Mesodermal cell (in vitro differentiated cells): Measurements from ENCODE around the gene SNRPD1.
"Not testable (repeated sequence)": the region's sequence is repeated elsewhere in the genome, so short reads cannot be mapped to it uniquely, and the experiment has no call there.

Experiments used
- H3K27ac ChIP-seq: 2 replicates; pipeline ENCODE4 v1.7.0; 2013; ENCODE audit warnings: mild to moderate bottlenecking, low read depth, low read length, moderate library complexity; ENCODE audit not compliant: severe bottlenecking
- H3K36me3 ChIP-seq: 2 replicates; pipeline ENCODE4 v1.7.1; 2013; ENCODE audit warnings: mild to moderate bottlenecking, low read length, moderate library complexity; ENCODE audit not compliant: control insufficient read depth, insufficient read depth
- H3K4me1 ChIP-seq: one replicate; pipeline ENCODE4 v1.7.1; 2013; ENCODE audit warnings: mild to moderate bottlenecking, low read length; ENCODE audit not compliant: insufficient read depth, control insufficient read depth, poor library complexity, severe bottlenecking
- H3K4me3 ChIP-seq: 2 replicates; pipeline ENCODE4 v1.7.0; 2013; ENCODE audit warnings: low read length, control low read depth, mild to moderate bottlenecking; ENCODE audit not compliant: insufficient read depth, poor library complexity, severe bottlenecking; ENCODE audit errors: extremely low read depth
- H3K9me3 ChIP-seq: 2 replicates; pipeline ENCODE4 v1.7.1; 2013; ENCODE audit warnings: mild to moderate bottlenecking, low read length, moderate library complexity; ENCODE audit not compliant: control insufficient read depth
- WGBS, 2 experiments: methylation state at CpG; one replicate each; pipeline ENCODE4 v1.1.5; 2013; ENCODE audit warnings: missing lambda C conversion rate in 2 of 2; ENCODE audit not compliant: insufficient coverage in 2 of 2; 5-methylcytosine and 5-hydroxymethylcytosine counted together

Gene SNRPD1

DNA sequence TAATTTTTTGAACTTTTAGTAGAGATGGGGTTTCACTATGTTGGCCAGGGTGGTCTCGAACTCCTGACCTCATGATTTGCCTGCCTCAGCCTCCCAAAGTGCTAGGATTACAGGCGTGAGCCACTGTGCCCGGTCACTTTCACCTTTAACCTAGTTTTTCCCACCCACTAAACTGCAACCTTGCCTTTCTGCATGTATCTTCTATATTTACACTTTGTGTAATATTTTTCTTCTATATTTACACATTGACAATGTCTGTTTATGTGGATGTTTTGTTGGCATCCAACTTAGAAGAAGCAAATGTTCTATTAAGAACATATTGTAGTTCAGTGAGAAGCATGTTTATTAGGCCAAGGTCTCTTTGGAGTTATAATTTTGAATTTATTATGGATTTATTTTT lies 26.7 kb downstream of the SNRPD1 start:
- Histone ChIP-seq H3K27ac (no peak overlapping the region), H3K4me3 (no peak overlapping the region), H3K4me1 (no peaks in the 10 kb centered on the region), H3K9me3 (no peaks in the 10 kb centered on the region), H3K36me3 (peaks cover 10% of the 10 kb centered on the region)
- WGBS, 2 experiments, result 75 to 93% methylated on average over 1 to 3 of the region's 3 CpGs

DNA sequence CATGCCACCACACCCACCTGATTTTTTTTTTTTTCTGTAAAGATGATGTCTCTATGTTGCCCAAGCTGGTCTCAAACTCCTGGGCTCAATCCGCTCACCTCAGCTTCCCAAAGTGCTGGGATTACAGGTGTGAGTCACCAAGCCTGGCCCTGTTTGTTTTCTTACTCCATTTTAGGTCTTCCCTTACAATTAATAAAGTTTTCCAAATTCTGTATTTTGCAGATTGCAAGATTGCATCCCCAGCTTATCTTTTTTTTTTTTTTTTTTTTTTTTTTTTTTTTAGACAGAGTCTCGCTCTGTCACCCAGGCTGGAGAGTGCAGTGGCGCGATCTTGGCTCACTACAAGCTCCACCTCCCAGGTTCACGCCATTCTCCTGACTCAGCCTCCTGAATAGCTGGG lies 28.3 kb downstream of the SNRPD1 start:
- not testable (repeated sequence) for H3K9me3 ChIP-seq, H3K4me1 ChIP-seq, H3K27ac ChIP-seq, H3K4me3 ChIP-seq, H3K36me3 ChIP-seq
- 98 to 100% methylated on average over 1 to 4 of the region's 5 CpGs for WGBS, 2 experiments

DNA sequence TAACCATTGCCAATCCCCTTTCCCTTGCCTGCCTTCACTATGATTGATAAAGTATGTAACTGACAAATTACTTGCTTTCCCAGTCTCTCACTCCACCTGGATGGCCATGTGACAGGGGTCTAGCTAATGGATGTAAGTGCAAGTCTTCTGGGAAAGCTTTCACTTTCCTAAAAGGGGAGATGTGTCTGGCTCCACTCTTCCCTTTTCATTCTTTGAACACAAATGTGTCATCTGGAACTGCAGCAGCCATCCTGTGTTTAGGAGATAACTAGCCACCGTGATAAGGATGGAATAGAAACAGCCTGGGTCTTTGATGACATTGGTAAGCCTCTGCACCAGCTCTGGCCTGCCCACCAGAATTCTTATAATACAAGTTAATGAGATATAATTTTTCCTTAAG lies 38.2 kb downstream of the SNRPD1 start:
- no peak overlapping the region for H3K4me3 ChIP-seq
- H3K36me3 ChIP-seq, result no peaks in the 10 kb centered on the region
- H3K27ac ChIP-seq, result no peak overlapping the region
- H3K4me1 ChIP-seq, result no peaks in the 10 kb centered on the region
- WGBS, 2 experiments, result no CpG with 5 or more reads among the region's 1 CpG
- no peaks in the 10 kb centered on the region for H3K9me3 ChIP-seq

DNA sequence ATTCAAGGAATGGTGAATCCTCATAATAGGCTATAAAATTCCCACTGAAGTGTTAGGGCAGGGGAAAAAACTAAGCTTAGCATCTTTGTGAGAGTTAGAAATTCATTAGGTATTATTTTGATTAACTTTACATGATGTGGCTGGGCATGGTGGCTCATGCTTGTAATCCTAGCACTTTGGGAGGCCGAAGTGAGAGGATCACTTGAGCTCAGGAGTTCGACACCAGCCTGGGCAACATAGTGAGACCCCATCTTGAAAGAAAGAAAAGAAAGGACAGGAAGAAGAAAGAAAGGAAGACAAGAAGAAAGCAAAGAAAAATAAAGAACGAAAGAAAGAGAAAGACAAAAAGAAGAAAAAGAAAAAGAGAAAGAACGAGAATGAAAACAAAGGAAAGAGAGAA lies 40.0 kb downstream of the SNRPD1 start:
- Histone ChIP-seq H3K9me3 (no peaks in the 10 kb centered on the region), H3K36me3 (no peaks in the 10 kb centered on the region), H3K27ac (no peak overlapping the region), H3K4me3 (no peak overlapping the region), H3K4me1 (no peaks in the 10 kb centered on the region)
- 92 to 95% methylated on average over 4 of the region's 4 CpGs for WGBS, 2 experiments

DNA sequence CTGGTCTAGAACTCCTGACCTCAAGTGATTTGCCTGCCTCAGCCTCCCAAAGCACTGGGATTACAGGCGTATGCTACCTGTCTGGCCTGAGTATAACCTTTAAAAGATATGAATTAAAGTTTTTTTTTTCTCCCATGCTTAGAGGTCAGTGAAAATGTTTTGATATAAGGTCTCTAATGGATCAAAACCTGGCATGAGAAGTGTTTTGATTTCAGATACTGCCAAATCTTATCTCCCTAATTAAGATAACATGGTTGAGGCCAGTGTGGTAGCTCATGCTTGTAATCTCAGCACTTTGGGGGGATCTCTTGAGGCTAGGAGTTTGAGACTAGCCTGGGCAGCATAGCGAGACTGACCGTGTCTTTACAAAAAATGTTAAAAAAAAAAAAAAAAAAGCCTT lies 41.2 kb downstream of the SNRPD1 start:
- WGBS, 2 experiments, result 100% methylated on average over 1 to 2 of the region's 3 CpGs
- Histone ChIP-seq H3K27ac (no peak overlapping the region), H3K9me3 (no peaks in the 10 kb centered on the region), H3K4me3 (no peak overlapping the region), H3K36me3 (no peaks in the 10 kb centered on the region), H3K4me1 (no peaks in the 10 kb centered on the region)

DNA sequence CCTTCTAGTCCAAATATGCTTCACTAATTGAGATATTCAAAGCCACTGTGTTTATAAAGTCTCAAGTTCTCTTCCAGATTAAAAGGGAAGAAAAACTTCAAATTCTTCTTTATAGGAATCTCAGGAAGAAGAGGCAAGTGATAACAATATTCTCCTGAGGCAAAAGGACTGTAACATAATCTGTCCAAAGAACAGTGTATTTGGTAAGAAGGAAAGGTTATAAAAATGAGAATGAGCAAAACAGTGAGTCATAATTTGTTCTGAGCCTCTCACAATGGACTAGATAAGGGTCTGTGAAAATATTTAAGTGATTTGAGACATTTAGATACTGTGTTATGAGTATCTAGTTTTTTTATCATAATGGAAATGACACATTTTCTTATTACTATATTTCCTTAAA lies 44.3 kb downstream of the SNRPD1 start:
- Histone ChIP-seq H3K4me1 (no peaks in the 10 kb centered on the region), H3K9me3 (no peaks in the 10 kb centered on the region), H3K27ac (no peak overlapping the region), H3K4me3 (no peak overlapping the region), H3K36me3 (no peaks in the 10 kb centered on the region)

DNA sequence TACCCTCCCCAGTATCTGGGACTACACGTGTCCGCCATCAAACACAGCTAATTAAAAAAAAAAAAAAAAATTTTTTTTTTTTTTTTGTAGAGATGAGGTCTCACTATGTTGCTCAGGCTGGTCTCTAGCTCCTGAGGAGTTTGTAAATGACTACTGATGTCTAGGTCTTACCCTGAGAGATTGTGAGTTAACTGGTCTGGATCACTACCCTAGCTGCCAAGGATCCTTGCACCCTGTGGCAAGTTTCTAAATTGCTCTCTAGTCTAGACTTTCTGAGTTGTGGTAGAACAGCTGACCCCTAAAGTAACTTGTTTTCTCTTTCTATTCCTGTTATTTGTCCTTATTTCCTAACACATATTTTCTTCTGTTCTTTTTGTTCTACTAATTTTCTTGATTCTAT lies 48.0 kb downstream of the SNRPD1 start:
- H3K27ac ChIP-seq, result no peak overlapping the region
- H3K9me3 ChIP-seq, result no peaks in the 10 kb centered on the region
- no peak overlapping the region for H3K4me3 ChIP-seq
- no CpG with 5 or more reads among the region's 2 CpGs for WGBS, 2 experiments
- H3K4me1 ChIP-seq, result no peaks in the 10 kb centered on the region
- no peaks in the 10 kb centered on the region for H3K36me3 ChIP-seq

DNA sequence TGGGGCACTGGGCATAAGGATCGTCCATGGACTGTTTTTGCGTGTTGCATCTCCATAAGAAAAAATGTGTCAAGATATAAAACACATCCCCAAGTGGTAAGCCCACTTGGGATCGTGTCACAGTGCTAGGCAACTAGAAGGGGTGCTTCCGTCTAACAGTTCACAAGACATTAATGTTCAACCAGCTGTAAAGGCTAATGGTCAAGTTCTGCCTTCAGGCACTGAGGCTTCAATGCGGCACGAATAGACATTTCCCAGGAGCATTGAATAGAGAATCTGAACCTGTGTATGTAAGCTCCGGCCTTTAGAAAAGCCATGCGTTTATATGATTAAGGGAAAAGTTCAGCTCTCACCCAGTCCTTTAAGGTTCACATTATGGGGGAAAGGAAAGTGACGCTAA lies 50.5 kb downstream of the SNRPD1 start:
- Histone ChIP-seq H3K9me3 (no peaks in the 10 kb centered on the region), H3K4me1 (no peaks in the 10 kb centered on the region), H3K4me3 (no peak overlapping the region), H3K27ac (no peak overlapping the region), H3K36me3 (no peaks in the 10 kb centered on the region)
- 96 to 100% methylated on average over 7 of the region's 9 CpGs for WGBS, 2 experiments

DNA sequence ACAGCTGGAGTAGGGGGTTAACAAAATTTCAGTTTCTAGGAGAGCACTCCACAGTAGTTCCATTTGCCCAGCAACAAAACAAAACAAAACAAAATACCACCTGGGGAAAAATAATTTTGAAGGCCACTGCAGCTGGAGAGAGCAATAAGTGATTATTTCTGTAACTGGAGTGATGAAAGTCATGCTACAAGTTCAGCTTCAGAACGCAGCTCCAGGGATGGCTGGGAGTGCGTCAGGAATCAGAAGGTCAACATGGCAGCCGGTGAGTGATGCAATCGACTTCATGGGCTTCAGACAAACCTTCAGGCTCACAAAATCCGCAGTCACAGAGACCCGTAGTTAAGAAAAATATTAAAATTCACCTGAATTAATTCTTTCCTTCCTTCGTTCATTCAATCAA lies 51.5 kb downstream of the SNRPD1 start:
- whole genome bisulfite sequencing, 2 experiments, result 92 to 100% methylated on average over 3 to 5 of the region's 7 CpGs
- Histone ChIP-seq H3K4me1 (no peaks in the 10 kb centered on the region), H3K4me3 (no peak overlapping the region), H3K27ac (no peak overlapping the region), H3K9me3 (no peaks in the 10 kb centered on the region), H3K36me3 (no peaks in the 10 kb centered on the region)

DNA sequence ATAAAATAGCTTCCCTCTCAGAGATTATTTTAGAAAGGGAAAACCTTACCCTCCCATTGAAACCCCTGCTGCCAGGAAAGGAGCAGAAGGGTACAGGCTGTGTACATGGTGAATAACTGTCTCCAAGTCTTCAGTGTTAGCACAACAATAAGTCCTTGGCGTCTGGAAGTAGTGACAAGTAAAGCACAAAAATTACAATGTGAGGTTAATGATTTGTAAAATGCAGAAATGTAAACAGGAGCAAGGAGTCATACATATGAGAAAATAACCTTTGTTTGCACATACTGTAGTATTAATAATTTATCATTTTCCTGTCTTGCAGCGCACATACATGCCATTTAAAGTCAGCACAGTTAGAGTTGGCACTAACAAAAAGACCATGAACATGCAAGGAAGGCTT lies 52.0 kb downstream of the SNRPD1 start:
- Histone ChIP-seq H3K4me1 (no peaks in the 10 kb centered on the region), H3K27ac (no peak overlapping the region), H3K36me3 (no peaks in the 10 kb centered on the region), H3K9me3 (no peaks in the 10 kb centered on the region), H3K4me3 (no peak overlapping the region)
- 83% methylated on average over 1 of the region's 2 CpGs; no CpG with 5 or more reads in 1 of the 2 experiments for WGBS, 2 experiments

DNA sequence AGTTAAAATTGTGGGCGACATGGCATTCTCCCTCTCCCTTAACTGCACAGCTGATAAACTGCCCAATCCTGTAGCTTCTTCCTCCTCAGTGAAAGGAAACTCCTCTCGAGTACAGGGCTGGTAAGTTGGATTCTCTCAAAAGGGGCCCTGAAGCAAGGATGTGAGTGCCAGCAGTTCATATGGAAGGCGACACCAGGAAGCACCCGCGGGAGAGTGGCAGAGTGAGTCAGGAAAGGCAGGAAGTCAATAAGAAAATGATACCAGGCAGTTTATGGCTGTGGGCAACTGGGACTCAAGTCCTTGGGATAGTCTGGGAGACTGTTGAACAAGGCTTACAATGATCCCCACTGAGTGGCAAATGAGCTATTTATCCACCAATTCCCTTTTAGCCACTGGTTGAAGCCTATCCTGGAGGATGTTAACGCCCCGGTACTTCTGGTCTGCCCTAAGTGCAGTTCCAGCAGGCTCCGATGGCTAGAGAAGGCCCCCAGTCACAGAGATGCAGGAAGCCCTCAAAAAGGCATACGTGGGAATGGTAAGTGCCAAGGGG lies 57.7 kb downstream of the SNRPD1 start:
- Histone ChIP-seq H3K9me3 (no peaks in the 10 kb centered on the region), H3K4me1 (no peaks in the 10 kb centered on the region), H3K4me3 (no peak overlapping the region), H3K36me3 (no peaks in the 10 kb centered on the region), H3K27ac (no peak overlapping the region)
- WGBS, 2 experiments, result 84 to 87% methylated on average over 7 to 9 of the region's 9 CpGs
